CD4-positive, alpha-beta T cell treated with Interleukin-21 for 1 hour (primary cell): ENCODE measurements around the gene TACO1.

ENCODE experiments used
- DNase-seq: peaks from one replicate; pipeline ENCODE4 v3.0.0-alpha.2; 2020

Gene TACO1

DNA sequence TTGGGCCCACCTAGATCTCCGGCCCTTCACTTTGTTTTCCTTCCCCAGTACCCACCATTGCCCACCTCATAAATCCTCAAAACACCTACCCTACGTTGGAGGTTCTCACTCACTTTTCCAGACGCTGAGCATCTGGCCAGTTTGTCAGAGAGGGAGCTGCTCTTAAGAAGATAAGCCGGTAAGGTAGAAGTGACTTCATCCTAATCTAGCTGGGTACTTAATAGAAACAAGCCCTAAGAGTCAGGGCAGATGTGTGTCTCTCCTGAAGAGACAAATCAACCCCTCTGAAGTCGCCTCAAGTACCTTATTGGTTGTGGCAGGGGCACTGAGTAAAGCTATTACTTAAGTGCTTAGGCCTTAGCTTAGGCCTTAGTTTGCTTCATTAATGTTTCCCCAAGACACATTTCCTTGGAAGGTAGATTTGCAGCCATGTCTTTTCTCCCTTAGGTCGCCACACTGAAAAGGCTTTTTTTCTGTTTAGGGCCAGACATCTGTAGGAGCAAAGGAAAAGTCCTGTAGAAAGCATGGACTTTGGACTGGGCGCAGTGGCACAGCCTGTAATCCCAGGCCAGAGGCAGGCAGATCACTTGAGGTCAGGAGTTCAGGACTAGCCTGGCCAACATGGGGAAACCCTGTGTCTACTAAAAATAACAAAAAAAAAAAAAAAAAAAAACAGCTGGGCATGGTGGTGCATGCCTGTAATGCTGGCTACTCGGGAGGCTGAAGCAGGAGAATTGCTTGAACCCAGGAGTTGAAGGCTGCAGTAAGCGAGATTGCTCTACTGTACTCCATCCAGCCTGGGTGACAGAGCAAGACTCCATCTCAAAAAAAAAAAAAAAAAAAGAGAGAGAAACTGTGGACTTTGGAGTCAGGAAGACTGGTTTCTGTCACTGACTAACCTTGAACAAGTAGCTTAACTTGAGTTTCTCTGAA lies 1.0 kb downstream of the TACO1 start:
- DNase-seq = no peak

DNA sequence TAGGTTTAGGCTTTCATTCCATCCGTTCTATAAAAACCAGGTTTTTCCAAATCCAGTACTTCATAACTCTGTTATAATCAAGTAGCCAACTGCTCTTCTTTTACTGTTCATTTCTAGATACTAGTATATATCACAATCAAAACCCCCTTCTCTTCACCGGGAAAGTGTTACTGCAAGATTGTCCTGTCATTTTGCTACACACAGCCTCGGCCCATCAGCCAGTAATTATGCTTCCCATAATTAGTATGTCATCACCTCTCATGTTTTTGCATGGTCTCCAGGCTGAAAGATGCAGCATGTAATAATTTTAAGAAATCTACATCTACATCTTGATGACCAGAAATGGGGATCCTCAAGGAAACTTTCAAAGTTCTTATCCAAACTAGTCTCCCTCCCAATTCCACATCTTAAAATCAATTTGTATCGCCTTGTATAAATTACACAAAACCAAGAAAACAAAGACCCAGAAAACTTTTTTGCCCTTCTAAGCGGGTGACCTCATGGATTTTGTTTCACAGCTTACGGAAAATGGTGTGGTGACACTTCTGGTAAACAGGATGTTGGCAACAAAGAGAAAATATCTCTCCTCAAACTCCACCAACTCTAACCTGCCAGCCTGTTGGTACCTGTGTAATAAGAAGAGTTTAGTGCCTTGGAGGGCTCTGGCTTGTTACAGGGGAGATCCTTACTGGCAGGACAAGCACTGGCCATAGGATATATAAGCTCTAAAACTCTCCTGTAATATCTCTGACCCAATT lies 9.3 kb downstream of the TACO1 start:
- peak; percentile 72 for DNase-seq

DNA sequence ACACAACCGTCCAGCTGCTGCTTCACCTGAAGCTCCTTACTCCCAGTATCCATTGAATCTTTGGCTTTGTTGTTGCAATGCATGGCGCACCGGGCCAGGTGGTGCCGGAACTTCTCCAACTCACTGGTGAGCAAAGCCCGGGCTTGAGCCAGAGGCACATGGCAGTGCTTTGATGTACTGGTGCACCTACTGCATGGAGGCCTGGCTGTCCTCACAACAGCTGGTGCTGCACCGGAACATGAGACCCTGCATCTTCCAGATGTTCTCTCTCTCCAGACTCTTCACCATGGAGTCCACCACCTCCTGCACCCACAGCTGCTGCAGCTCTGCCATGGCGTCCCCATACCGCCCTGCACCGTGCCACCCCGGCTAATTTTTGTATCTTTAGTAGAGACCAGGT lies 10.2 kb downstream of the TACO1 start:
- DNase-seq = no peak

DNA sequence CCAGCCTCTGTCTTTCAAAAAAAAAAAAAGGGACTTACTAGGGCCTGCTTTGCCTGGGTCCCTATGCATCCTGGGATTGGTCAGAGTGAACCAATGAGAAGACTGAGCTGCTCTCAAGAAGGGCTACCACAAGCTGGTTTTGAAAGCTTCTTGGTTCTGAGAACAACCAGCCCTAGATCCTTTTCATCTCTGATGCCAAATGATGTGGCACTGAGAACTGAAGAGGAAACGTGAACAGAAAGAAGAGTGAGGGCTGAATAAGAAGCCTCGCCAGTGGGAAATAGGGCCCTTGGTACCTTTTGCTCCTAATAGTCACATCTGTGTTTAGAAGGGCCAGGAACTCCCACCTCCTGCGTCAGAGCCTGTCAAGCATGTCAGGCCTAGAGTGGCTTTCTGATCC lies 10.7 kb downstream of the TACO1 start:
- DNase-seq = peak; percentile 58

DNA sequence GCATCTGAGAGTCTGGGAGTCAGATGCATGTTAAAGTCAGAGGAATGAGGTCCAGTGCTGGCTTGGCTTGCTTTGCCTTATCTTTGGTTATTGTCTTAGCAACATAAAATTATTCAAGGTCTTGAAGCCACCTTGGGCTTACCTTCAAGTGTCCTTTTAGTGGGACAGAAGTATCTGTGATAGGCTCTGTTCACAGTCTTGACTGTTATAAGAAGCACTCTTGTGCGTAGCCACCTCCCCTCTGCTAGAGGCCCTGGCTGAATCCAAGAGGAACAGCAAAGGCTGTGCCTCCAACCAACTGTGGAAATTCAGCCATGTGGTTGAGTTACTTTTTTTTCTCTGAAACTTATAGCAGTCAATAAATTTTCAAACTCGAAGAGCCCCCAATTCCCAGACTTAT lies 13.0 kb downstream of the TACO1 start:
- no peak for DNase-seq

DNA sequence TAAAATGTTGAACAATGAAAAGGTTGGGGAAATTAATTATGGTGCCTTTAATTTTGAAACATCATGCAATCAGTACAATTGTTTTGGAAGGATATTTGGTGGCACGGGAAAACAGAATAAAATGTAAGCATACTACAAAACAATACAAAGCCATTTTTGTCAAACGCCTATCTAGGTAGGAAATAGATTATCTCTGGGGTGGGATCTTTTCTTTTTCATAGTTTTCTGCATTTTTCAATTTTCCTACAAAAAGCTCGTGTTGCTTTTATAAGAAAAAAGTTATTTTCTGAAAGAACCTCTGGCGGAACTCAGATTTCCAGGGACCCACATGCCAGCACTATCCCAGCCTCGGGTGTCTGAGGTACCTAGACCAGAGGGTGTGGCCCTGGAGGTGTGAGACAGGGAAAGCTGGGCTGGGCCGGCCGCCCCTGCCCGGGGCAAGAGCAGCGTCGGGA lies 20.6 kb downstream of the TACO1 start:
- DNase-seq = no peak

DNA sequence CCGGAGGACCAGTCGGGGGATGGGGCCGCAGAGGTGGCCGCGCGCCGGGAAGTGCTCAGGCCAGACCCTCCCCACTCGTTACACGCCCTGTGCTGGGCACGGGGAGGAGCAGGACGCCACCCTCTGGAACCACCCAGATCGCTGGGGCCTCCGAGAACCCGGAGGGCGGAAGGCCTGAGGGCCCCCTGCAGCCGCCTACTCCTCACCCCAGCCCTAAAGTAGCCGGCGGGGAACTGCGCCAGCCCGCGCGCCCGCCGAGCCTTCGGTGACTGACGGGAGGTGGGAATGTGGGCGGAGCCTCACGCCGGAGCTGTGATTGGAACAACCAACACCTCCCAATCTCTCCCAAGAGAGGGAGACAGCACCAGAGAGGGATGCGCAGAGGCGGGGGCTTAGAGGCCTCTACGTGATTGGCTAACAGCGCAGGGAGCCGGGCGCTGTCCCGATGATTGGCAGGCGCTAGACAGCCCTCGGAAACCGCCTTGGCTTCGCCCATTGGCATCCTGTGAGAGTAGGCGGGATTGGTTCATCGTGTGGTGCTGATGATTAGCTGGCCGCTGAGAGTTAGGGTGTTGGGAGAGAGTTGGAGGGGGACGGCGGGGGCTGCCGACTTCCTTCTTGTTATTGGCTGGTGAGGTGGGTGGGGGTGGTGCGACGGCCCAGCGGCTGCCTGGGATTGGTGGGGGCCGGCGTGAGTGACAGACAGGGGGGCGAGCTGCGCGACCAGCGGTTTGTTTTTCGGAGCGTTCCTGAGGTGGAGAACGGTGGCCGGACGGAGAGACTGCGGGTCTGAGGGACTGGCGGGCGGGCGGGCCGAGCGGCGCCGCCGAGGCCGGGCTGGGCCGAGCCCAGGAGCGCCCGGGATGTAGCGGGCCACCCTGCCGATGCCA lies 21.2 kb downstream of the TACO1 start, which contains the start of gene MAP3K3:
TSS of gene MAP3K3 (plus strand) at position 734 of the 890 bp plus-strand sequence. CDS start 343 bp downstream, outside the sequence.
- peak; percentile 99 for DNase-seq

DNA sequence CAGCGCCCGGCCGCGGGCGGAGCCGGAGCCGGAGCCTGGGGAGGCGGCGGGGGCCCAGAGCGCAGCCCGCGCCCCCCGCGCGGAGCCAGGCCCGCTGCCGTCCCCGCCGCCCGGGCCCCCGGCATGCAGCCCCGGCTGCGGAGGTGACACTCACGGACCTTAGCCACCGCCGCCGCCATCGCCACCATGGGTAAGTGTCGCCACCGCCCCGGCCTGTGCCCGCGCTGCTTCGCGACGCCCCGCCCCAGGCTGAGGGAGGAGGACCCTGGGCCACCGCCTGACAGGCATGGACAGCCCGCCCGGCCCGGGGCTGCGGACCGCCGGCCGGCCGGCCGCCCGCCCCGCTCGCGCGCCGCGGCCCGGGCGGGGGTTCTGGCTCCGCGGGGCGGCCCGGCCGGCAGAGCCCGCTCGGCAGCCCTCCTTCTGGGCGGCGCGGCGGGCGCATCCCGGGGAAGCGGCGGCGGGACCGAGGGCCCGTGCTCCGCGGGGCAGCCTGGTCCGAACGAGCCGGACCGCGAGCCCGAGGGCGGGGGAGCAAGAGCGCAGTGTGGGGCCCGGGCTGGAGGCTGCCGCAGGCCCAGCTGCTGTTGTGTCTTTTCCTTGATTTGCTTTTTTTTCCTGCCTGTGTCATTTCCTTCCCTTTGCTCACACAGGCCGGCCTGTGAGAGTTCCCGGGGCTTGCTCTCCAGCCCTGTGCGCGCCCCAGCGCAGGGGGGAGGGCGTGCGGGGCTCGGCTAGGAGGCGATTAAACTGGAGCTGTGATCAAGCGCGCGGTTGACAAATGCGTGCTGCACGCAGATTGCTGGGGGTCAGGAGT lies 22.1 kb downstream of the TACO1 start:
- peak; percentile 55 for DNase-seq

DNA sequence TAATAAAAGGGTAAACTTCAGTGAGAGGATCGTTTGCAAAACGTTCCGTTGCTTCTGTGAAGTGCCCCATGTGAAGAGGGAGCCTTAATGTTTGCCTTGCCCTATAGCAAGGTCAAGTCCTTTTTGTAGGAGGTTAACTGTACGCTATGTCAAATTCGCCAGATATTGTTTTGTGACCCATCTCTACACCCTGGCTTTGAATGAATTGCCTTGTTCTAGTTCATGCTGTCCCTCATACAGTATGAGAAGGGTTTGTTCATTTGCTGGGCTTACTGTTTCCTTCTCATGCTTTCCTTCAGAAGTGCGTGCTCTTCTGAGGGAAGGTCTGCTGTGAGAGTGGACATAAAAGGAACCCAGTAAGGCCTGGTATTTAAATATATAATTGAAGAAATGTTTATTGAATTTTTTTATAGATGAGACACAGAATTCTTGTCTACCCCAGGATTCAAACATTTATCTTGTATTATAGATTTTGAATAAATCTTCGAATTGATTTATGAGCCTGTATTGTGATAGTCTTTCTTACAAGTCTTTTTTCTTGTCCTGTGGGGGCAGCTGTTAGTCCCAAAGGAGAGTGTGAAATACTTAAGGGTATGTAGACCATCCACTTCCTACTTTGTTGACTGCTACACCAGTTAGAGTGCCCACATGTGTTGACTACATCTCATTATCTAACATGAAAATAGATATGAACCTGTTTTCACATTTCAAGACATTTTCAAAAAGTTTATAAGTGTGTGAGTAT lies 23.3 kb downstream of the TACO1 start:
- no peak for DNase-seq

DNA sequence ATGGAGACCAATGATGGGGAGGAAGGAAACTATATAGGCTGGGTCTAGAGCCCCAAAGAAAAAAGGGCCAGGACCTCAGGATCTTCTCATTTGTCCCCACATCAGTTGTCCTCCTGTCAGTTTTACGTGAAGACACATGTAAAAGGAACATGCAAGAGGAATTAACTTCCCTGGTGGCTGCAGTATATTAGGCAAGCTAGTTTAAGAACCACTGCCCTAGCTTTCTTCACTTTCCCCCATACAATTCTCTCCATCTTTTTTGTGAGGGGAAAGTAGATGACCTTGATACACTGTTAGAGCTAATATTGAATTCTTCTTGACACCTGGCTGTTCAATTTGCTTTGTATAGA lies 23.8 kb downstream of the TACO1 start:
- DNase-seq = no peak

DNA sequence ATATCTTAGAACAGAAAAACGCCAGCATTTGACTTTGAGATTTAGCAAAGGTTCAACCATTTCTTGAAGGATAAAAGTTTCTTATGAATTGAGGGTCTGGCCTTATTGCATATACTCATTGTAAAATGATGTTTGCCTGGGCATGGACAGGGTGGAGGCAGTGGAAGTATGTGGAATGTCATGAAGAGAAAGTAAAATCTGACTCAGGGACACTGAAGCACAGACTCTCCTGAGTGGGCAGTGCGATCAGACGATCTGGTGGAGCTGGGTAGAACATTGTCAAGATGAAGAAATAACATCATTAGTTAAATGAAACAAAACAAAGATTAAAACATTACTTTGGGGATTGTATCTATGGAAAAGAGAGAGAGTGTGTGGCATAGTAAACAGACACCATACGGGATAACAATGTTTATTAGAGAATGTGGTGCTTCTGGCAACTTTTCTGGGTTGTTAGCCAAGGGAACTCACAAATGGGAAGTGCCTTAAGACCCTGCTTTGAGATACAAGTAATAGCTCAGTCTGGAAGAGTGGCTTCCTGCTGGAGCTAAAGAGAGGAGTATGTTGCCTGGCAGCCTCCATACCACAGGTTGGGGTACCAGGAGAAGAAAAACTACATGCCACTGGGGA lies 26.0 kb downstream of the TACO1 start:
- DNase-seq = no peak

DNA sequence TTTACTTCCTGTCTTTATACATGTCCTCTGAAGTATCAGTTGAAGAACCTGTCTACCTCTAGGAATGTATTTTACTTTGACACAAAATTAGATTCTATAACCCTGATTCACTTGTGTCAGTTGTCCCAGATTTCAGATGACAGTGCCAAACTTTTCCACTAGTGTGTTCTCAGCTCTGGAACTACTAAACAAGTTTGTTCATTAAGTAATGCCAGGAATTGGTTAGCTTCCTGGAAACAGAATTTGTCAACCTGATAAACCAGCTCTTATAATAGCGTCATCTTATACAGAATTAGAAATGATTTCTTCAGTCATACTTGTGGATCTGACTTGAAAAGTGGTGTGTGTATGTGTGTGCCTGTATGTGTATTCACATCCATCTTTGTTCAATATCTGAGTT lies 28.9 kb downstream of the TACO1 start:
- DNase-seq = no peak

DNA sequence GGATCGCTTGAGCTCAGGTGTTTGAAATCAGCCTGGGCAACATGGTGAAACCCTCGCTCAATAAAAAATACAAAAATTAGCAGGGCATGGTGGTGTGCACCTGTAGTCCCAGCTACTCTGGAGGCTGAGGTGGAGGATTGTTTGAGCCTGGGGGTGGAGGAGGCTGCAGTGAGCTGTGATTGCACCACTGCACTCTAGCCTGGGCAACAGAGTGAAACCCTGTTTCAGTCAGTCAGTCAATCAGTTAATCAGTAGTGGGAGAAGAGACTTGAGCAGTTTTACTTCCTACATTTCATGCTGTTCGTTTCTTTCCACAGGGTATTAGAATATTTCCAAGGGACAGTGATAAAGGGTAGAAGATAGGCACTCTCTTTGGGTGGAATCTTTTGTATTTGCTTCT lies 30.4 kb downstream of the TACO1 start:
- no peak for DNase-seq

DNA sequence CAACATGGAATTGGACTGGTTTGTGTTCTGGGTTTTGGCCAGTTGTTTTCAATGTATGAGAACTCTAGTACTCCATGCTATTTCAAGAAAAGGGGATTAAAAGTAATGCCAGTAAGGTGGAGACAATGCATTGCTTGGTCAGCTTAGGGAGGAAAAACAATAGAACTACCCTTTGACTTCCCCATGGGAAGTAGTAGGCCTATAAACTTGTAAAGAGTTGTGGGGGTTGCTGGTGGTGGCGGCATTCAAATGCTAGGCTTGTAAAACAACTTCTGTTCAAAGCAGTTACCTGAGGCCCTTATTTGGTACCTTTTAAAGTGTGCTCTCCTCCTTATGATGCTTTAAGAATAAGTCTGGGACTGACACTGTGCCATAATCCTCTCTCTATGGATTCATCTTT lies 30.9 kb downstream of the TACO1 start:
- DNase-seq = no peak

DNA sequence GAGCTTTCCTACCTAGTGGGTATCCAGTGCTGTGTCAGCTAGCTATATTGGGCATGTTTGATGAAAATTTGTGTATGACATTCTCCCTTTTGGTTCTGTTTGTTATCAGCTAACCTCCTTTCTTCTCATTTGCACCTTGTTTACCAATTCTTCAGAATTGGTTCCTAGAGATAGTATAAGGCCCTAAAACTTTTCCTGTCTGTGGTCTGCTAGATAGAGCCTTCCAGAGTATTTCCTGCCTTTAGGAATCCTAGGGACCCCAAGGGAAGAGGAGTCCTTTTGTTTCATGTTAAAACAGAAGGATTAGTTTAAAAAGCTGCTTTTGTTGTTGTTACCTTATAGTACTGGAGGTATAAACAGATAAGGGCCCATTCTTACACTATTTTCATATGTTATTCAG lies 33.0 kb downstream of the TACO1 start:
- no peak for DNase-seq

DNA sequence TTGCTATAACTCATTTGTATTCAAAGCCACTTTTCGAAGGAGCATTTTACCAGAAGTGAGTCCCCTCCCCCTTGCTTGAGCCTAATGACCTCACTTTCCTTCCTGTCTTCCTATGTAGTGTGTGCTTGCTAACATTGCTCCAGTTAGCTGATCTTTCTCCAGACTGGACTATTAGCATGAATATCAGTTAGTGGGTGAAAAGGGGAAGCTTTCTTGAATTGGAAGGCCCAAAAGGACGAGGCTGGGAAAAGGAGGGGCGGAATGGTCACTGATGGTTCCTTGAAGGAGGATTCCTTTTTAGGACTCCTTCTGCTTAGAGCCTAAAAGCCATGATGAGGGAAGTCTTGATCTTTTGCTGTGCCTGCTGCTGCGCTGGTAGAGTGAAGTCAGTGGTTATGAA lies 33.5 kb downstream of the TACO1 start:
- no peak for DNase-seq

DNA sequence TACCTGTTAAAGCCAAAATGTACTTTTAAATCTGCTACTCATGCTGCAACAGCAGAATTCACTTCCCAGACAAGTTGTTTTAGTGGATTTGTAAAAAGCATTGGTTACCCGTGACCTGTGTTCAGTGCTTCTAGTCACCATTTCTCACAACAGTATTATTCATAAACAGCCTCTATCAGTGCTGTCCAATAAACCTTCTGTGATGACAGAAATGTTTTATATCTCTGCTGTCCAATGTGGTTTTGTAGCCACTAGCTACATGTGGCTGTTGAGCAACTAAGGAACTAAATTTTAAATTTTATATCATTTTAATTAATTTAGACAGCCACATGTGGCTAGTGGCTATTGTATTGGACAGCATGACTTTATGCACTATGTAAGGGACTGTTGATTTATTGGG lies 34.1 kb downstream of the TACO1 start:
- DNase-seq = no peak

DNA sequence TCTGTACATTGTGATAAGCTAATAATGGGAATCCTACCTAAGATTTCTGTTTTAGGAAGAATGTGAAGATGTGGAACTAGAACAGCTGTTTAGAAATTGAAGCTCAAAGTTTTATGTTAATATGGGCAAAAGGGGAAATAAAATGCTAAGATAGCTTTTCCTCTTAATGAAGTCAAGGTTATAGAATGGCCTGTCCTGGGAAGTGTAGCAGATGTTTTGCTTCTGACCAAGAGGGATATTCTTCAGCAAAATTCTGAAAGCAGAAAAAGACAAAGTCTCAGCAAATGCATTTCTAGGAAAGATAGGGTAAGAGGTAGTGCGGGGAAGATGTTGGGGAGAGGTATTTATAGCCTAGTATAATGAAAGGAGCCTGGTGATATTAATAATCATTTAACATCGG lies 34.6 kb downstream of the TACO1 start:
- DNase-seq = no peak

DNA sequence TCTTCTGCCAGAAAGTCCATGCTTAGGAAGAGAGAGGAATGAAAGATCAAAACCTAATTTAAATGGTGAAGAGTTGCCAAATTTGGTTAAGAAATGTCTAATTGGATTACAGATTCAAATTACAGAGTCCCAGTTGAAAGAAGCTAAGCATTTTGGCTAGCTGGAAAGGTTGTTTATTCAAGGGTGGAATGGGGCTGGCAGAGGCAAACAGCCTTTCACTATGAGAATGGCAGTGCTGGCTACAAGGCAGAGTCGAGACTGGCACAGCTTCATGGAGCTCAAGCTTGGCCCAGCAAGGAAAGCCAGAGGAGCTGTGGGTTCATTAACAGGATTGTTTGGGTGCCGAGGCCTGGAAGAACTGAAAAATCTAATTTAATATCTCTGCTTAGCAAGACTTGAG lies 35.1 kb downstream of the TACO1 start:
- DNase-seq = no peak

DNA sequence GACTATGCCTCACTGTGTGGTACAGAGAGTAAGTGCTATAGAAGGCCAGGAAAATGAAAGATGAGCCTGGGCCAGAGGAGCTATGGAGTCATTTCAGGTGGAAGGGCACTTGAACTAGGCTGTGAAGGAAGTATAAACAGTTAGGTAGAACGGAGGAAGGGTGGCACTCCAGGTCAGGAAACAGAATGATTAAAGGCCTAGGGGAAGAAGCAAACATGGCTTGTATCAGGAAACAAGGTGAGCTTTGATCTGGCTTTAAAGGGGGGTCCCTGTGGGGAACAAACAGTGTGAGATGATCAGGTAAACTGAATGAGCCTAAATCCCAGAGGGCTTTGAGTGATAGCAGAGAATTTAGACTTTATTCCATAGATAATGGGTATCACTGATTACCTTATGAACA lies 38.4 kb downstream of the TACO1 start:
- DNase-seq = no peak

DNA sequence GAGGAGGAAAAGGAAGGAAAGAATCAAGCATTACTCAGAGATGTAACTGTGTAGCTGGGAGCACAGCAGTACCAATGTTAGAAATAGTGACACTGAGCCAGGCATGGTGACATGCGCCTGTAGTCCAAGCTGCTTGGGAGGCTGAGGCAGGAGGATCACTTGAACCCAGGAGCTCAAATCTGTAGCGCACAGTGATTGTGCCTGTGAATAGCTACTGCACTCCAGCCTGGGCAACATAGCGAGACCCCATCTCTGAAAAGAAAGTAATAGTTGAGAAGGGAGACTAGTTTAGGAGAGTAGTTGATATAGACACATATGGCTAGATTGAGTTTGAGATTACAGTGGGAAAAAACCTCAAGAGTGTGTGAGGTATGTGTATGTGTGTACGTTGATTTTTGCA lies 39.3 kb downstream of the TACO1 start:
- DNase-seq = no peak
